GM12874 (cell line): ENCODE results near the gene LMF1.

ENCODE experiments used
- TF ChIP-seq, protein P1 (sequence below): IDR thresholded peaks from 2 replicates; pipeline ENCODE4 v1.5.1; 2011; ENCODE audit warnings: low read depth, mild to moderate bottlenecking, control low read depth, low read length, moderate library complexity; ENCODE audit not compliant: insufficient read depth

LMF1 gene

GRCh38 chr16:1000608-1001007 lies 29.8 kb upstream of the LMF1 start:
- TF ChIP-seq, protein P1, sequence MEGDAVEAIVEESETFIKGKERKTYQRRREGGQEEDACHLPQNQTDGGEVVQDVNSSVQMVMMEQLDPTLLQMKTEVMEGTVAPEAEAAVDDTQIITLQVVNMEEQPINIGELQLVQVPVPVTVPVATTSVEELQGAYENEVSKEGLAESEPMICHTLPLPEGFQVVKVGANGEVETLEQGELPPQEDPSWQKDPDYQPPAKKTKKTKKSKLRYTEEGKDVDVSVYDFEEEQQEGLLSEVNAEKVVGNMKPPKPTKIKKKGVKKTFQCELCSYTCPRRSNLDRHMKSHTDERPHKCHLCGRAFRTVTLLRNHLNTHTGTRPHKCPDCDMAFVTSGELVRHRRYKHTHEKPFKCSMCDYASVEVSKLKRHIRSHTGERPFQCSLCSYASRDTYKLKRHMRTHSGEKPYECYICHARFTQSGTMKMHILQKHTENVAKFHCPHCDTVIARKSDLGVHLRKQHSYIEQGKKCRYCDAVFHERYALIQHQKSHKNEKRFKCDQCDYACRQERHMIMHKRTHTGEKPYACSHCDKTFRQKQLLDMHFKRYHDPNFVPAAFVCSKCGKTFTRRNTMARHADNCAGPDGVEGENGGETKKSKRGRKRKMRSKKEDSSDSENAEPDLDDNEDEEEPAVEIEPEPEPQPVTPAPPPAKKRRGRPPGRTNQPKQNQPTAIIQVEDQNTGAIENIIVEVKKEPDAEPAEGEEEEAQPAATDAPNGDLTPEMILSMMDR: no peak

- TF ChIP-seq, protein P1: no peak
Measured at GRCh38 chr16:999677-1000076, 28.9 kb upstream of the LMF1 start.

GRCh38 chr16:998615-999014 lies 27.8 kb upstream of the LMF1 start:
- TF ChIP-seq, protein P1: no peak

GRCh38 chr16:998211-998610 lies 27.4 kb upstream of the LMF1 start:
- TF ChIP-seq, protein P1: no peak

DNA sequence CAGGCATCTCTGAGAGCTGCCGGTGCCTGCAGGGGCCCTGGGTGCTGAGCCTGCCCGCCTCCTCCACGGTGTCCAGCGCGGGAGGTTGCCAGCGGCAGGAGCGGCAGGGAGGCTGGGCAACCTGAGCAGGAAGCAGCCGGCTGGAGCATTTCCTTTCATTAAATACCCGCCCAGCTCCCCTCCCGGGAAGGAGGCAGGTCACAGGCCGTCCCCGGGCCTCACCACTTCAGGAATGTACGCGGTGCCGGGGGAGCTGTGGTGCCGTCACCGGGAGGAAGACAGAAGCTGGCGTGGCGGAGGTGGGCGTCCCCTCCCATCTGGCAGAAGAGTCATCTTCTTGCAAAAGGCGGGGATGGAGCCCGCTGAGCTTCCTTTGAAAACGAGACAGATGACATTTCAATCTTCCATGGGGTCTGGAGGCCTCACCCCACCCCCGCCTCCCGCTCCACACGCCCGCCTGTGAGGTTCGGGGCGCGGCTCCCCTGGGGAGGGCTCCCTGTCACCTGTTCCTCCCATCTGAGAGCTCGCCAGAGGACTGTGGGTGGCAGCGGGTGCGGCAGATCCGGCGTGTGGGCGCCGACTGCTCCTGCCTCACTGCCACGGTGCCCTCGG lies 26.8 kb upstream of the LMF1 start:
- TF ChIP-seq, protein P1: no peak

- TF ChIP-seq, protein P1: no peak
Measured at GRCh38 chr16:996681-997080, 25.9 kb upstream of the LMF1 start.

DNA sequence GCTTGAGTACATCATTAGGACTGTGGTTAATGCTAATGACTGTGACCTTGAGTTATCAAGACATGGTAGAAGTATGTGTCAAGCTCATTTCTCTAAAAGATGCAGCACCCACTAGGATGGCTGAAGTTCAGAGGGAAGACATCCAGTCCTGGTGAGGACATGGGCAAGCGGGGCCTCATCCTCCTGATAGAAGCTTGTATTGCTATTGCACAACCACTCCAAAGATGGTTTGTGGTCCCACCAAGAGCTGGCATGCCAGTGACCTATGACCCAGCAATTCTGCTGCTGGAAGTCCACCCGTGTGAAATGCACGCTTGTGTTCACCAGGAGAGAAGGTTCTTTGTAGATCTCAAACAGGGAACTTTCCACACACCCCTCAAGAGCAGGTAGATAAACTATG lies 25.0 kb upstream of the LMF1 start:
- TF ChIP-seq, protein P1: no peak

DNA sequence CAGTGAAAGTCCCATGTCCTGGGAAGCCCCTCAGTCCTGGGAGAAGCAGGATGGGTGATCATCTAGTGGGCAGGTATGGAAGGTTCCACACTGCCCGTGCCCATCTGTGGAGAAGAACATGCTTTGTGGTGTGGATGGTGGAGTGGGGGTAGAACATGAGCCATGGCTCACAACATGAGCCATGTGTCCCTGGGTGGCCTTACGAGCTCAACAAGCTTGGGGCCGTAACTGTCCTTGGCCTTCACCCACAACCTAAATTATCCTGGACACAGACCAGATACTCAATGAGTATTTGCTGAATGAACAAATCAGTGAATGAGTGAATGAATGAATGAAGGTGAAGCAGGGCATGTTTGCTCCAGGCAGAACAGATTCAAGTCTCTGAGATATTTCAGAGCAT lies 24.3 kb upstream of the LMF1 start:
- TF ChIP-seq, protein P1: no peak
